Lower lobe of right lung (tissue), 2 donors: ENCODE data around the gene TBX5. TPM values are rescaled to one million over a fixed set of nuclear protein-coding genes. Genes with fewer than 3 reads are reported as not detected.

Source experiments
- ATAC-seq, 2 donors: fragments of 200-7000 bp; cut with Tn5 transposase; one replicate each; pipeline ENCODE4 v1.9.1; 2020 to 2022; ENCODE audit warnings: mild to moderate bottlenecking in 2 of 2, moderate library complexity in 2 of 2
- DNase-seq: peaks from one replicate; pipeline ENCODE4 v3.0.0-alpha.2; 2020
- H3K27ac ChIP-seq: fragments of 200-600 bp; one replicate; pipeline ENCODE4 v1.8.0; 2022
- H3K27me3 ChIP-seq: fragments of 200-600 bp; one replicate; pipeline ENCODE4 v1.8.0; 2022; ENCODE audit warnings: low read depth
- H3K36me3 ChIP-seq: fragments of 200-600 bp; one replicate; pipeline ENCODE4 v1.8.0; 2022; ENCODE audit warnings: mild to moderate bottlenecking
- H3K4me1 ChIP-seq: fragments of 200-600 bp; one replicate; pipeline ENCODE4 v1.8.0; 2022
- H3K4me3 ChIP-seq: fragments of 200-600 bp; one replicate; pipeline ENCODE4 v1.8.0; 2022; ENCODE audit warnings: mild to moderate bottlenecking
- H3K9me3 ChIP-seq: fragments of 200-600 bp; one replicate; pipeline ENCODE4 v1.8.0; 2022
- intact Hi-C: fragments of 100-400 bp; cut with DNase I; formaldehyde crosslinking; loops from one replicate; pipeline ENCODE4 v1.11.0; 2022
- total RNA-seq: library from RNA; stranded (reverse); fragmentation: NEBNext Ultra II Directional; extraction: Animal tissue kit (Norgen Biotek cat#: 25700); gene quantifications from one replicate; pipeline ENCODE4 v1.2.1, GENCODE V29; 2021
- TF ChIP-seq, protein P1 (sequence below): fragments of 200-600 bp; IDR thresholded peaks from one replicate; pipeline ENCODE4 v1.8.0; 2022; ENCODE audit warnings: antibody characterized with exemption, mild to moderate bottlenecking
- donor health status: DM: no; HTN: yes; CAD: no; lungs with severe emphysema.

TBX5 gene
- total RNA-seq, 1 donor from 2014 or later, result 15.7 TPM

DNA sequence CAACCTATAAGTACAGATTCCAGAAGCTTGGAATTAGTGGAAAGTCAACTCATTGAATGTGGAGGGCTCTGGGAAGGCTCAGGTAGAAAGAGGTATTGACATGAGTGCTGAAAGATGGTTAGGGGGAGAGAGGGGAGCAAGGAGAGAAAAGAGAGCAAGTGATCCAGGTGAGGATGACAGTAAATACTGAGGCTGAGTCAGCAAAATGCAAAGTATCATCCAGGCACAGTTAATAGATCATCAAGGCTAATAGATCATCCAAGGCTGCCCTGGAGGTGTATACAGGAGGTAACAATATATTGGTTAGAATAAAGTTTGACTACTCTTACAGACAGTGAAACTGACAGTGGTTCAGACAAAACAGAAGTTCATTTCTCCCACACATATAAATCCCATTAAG lies 100.5 kb downstream of the TBX5 start:
- no peaks in the 10 kb centered on the region for H3K4me1 ChIP-seq
- no peaks in the 10 kb centered on the region for H3K36me3 ChIP-seq
- DNase-seq (no peak), ATAC-seq (no peak)
- TF ChIP-seq, protein P1, sequence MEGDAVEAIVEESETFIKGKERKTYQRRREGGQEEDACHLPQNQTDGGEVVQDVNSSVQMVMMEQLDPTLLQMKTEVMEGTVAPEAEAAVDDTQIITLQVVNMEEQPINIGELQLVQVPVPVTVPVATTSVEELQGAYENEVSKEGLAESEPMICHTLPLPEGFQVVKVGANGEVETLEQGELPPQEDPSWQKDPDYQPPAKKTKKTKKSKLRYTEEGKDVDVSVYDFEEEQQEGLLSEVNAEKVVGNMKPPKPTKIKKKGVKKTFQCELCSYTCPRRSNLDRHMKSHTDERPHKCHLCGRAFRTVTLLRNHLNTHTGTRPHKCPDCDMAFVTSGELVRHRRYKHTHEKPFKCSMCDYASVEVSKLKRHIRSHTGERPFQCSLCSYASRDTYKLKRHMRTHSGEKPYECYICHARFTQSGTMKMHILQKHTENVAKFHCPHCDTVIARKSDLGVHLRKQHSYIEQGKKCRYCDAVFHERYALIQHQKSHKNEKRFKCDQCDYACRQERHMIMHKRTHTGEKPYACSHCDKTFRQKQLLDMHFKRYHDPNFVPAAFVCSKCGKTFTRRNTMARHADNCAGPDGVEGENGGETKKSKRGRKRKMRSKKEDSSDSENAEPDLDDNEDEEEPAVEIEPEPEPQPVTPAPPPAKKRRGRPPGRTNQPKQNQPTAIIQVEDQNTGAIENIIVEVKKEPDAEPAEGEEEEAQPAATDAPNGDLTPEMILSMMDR, result no peak
- no peak overlapping the region for H3K4me3 ChIP-seq
- intact Hi-C loops, result no loop called here
- no peaks in the 10 kb centered on the region for H3K27me3 ChIP-seq
- no peaks in the 10 kb centered on the region for H3K9me3 ChIP-seq
- no peak overlapping the region for H3K27ac ChIP-seq
